ENCODE results near the gene KCNAB2.

GRCh38 chr1:6080469-6080868 lies 34.8 kb downstream of the KCNAB2 start:
- no peak for TF ChIP-seq CTCF (IDR thresholded peaks at IDR 0.05; ENCODE audit: insufficient read depth, low read length)
- TF ChIP-seq SPI1 (IDR thresholded peaks at IDR 0.05; ENCODE audit: borderline replicate concordance, low read depth): no peak

Measured in HL-60 (cell line).